GM20000 (cell line): ENCODE results near the gene LCP1.

Source experiments
- DNase-seq: peaks from one replicate; pipeline ENCODE4 v3.0.0; 2012; ENCODE audit warnings: low spot score
- TF ChIP-seq, protein P1 (sequence below): IDR thresholded peaks from 2 replicates; pipeline ENCODE4 v1.5.1; 2012; ENCODE audit warnings: mild to moderate bottlenecking, control low read depth; ENCODE audit errors: extremely low read depth, missing control alignments

The LCP1 gene

DNA sequence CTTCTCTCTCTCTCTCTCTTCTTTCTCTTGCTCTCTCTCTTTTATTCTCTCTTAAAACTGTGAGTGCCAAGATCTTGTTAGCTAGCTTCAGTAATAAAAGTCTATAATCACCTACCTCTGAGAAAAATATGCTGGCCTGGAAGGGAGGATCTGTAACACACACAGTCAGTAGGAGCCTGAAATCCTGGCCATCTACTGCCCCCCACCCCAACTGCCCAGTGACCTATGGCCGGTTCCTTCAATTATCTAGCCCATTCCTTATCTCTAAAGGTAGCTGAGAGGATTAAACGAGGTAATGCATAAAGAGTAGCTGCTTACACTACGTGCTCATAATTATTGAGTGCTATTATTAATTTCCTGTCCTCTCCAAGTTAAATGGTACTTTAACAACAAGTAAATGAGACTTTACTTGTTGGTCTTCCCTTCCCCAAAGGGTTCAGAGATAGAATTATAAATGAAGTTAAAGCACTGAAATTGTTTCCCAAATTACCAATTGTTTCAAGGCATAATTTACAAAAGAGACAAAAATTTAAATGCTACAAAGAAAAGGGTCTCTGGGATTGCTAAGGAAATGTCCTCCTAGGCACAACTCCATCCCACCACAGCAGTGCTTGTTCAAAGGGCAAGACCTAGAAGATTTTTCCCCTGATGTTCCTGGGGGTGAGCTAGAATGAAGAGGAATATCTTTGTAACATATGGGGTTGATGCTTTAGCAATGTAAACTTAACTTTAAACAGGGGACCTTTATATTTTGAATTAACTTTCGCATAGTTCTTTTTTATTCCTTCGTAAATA, 1.8 kb downstream of the LCP1 start:
- TF ChIP-seq, protein P1, sequence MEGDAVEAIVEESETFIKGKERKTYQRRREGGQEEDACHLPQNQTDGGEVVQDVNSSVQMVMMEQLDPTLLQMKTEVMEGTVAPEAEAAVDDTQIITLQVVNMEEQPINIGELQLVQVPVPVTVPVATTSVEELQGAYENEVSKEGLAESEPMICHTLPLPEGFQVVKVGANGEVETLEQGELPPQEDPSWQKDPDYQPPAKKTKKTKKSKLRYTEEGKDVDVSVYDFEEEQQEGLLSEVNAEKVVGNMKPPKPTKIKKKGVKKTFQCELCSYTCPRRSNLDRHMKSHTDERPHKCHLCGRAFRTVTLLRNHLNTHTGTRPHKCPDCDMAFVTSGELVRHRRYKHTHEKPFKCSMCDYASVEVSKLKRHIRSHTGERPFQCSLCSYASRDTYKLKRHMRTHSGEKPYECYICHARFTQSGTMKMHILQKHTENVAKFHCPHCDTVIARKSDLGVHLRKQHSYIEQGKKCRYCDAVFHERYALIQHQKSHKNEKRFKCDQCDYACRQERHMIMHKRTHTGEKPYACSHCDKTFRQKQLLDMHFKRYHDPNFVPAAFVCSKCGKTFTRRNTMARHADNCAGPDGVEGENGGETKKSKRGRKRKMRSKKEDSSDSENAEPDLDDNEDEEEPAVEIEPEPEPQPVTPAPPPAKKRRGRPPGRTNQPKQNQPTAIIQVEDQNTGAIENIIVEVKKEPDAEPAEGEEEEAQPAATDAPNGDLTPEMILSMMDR, result no peak
- DNase-seq, result no peak

DNA sequence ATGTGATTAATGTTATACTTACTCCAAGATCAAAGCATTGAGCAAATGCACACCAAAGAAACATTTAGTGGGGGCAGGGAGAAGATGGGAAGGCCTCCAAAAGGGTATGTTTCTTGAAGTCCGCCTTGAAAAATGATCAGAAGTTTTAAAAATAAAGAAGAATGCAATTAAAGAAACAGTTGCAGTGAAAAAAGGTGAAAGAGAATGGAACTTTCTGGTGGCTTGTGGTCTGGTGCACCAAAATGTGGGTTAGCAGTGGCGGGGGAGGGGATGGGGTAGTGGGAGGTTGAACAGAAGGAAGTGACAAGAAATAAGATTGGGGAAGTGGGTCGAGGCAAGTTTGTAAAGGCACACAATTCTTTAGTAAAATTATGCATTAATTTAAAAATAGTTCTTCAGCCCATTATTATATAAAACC, 2.5 kb downstream of the LCP1 start:
- TF ChIP-seq, protein P1, result no peak
- DNase-seq, result no peak

DNA sequence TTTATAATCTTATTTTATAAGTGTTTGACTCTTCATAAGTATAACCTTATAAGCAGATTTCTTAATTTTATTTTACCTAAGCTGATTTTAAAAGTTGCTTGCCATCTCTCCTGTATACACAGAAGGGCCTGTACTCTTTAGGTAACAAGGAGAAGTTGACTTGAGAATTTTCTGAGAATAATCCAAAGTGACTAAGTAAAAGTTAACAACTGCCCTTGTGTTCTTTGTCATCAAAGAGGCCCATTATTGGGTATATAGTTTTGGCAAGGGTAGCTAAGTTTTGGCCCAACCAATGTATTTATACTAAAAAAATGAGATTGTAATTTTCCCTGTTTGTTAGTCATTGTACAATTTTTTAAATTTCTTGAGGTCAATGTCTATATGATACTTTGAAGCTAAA, 3.2 kb downstream of the LCP1 start:
- no peak for DNase-seq
- TF ChIP-seq, protein P1, result no peak

DNA sequence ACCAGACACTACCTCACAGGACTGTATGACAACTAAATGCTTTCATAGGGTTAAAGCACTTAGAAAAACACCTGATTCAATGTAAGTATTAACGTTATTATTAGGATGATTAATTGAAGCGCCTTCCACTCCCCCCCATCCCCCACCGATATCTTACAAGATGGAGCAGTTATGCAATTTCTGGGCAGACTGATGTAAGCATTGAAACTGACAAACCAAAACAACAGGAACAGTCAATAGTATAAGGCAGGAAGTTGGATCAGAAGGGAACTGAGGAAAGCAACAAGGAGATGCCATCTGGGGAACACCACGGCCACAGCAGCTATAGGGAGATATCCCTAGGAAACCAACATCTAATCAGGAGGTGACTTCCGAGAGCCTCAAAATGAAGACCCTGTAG, 3.8 kb downstream of the LCP1 start:
- no peak for DNase-seq

DNA sequence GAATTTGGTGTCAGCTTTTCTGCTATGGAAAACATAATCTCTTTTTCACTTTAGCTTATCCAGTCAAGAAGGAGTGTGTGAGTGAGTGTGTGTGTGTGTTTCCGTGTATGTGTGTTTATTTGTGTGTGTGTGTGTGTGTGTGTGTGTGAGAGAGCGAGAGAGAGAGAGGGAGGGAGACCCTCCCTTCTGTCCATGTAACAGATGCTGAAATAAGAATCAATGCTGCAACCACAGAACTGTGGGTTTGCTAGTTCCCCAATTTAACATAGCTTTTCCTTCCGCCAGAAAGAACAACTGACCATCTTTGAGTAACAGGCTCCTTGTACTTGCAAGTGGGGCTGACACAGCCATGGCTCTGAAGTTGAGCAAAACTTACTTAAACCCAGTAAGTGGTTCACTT, 5.2 kb downstream of the LCP1 start:
- TF ChIP-seq, protein P1, result no peak
- no peak for DNase-seq

More for the DNA sequence above, 3.8 kb downstream of the LCP1 start:
- TF ChIP-seq, protein P1, result no peak

DNA sequence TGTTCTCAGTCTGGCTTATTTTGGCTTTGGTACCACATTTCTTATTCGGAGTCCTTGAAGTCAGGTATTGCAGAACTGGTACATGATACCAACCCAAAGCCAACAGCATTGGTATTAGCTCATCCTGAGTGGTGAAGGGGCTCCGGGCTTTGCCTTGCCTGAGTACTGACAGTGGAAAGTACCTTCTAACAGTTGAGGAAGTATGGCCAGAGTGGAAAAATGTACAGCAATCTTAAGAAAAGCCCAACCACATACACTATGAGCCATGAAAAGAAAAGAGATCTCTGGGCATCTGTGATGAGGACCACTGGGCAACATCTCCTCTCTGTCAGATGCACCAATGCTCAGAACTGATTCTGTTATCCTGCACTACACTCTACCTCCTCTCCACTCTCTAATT, 8.3 kb downstream of the LCP1 start:
- TF ChIP-seq, protein P1, result no peak
- no peak for DNase-seq

DNA sequence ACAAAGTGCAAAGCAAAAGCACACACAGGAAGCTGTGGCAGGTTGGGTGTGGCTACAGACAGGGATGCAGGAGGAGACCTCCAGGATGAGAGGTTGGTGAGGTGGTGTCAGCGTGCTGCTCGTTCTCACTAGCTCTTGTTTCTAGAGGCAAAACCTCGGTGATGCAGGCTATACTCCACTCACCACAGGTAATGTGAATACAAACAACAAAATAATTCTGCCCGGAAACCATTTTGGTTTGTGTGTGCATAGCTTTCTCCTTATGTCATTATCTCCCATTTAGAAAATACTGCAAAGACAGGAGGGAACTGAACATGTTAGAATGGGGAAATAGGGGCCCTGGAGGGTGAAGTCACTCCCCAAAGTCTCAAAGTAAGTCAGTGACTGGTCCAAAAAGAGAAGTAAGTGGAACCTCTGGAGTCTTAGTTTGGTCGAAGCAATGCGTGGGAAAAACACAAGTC, 9.4 kb downstream of the LCP1 start:
- TF ChIP-seq, protein P1, result no peak
- DNase-seq, result no peak
